ENCODE measurements around the gene SCN8A. TPM values are rescaled to one million over a fixed set of nuclear protein-coding genes. Genes with fewer than 3 reads are reported as not detected.
"Not testable (repeated sequence)": the region's sequence is repeated elsewhere in the genome, so short reads cannot be mapped to it uniquely, and the experiment has no call there.

SCN8A gene
- total and polyA plus RNA-seq, 4 donors: 11.4 to 80.2 (median 19.2) TPM

DNA sequence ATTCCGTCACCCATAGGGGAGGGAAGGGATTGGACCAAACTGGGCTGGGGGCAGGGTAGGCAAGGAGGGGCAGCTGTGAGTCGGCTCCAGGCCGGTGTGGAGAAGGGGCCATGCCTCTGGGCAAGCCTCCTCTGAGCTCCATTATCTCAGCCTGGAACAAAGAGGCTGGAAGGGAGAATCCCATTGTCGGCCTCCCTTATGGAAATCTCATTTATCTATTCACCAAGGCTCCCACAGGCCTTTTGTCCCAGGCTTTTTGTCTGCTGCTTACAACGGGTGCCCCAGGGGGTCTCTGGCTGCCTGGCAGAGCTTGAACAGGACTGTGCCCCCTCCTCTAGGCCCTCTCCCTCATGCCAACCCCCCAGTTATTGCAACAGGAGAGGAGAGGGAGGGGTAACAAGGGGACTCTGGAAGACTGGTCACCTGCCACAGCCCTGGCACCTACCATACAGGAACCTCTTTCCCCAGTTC lies 238.0 kb downstream of the SCN8A start:
- Histone ChIP-seq H3K9me3 (ENCODE audit: control insufficient read depth, insufficient read depth, low read length) (no peaks in the 10 kb centered on the region), H3K4me1 (ENCODE audit: control insufficient read depth, insufficient read depth, low read length) (peaks cover 12% of the 10 kb centered on the region), H3K36me3 (ENCODE audit: control insufficient read depth, insufficient read depth, low read length) (no peaks in the 10 kb centered on the region), H3K27ac (ENCODE audit: low read depth, low read length) (no peak overlapping the region), H3K27me3 (ENCODE audit: control insufficient read depth, insufficient read depth, low read length) (no peaks in the 10 kb centered on the region), H3K4me3 (ENCODE audit: low read depth, low read length) (no peak overlapping the region)
- peak in 1 of 6 donors; percentile 68 for DNase-seq (ENCODE audit: low read depth in 4 of 6, low spot score in 6 of 6)
- WGBS (ENCODE audit: insufficient coverage): 25% methylated on average over 1 of the region's 5 CpGs

DNA sequence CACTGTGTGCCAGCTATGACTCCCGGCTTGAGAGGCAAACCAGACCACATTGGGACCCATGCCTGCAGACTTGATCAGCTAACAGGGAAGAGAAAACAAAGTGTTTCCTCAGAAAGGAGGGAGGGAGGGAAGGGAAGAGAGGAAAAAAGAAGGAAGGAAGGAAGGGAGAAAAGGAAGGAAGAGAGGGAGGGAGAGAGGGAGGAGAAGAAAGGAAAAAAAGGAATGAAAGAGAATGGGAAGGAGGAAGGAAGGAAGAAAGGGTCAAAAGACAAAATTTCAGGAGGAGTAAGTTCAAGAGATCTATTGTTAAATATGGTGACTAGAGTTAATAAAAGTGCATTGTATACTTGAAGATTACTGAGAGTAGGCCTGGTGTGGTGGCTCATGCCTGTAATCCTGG lies 238.6 kb downstream of the SCN8A start:
- Histone ChIP-seq H3K4me1 (ENCODE audit: control insufficient read depth, insufficient read depth, low read length) (peaks cover 15% of the 10 kb centered on the region), H3K27me3 (ENCODE audit: control insufficient read depth, insufficient read depth, low read length) (no peaks in the 10 kb centered on the region), H3K36me3 (ENCODE audit: control insufficient read depth, insufficient read depth, low read length) (peaks cover 3% of the 10 kb centered on the region), H3K4me3 (ENCODE audit: low read depth, low read length) (no peak overlapping the region), H3K9me3 (ENCODE audit: control insufficient read depth, insufficient read depth, low read length) (no peaks in the 10 kb centered on the region), H3K27ac (ENCODE audit: low read depth, low read length) (no peak overlapping the region)
- WGBS (ENCODE audit: insufficient coverage): 43% methylated on average over 1 of the region's 1 CpG
- no peak for DNase-seq (ENCODE audit: low read depth in 4 of 6, low spot score in 6 of 6)

DNA sequence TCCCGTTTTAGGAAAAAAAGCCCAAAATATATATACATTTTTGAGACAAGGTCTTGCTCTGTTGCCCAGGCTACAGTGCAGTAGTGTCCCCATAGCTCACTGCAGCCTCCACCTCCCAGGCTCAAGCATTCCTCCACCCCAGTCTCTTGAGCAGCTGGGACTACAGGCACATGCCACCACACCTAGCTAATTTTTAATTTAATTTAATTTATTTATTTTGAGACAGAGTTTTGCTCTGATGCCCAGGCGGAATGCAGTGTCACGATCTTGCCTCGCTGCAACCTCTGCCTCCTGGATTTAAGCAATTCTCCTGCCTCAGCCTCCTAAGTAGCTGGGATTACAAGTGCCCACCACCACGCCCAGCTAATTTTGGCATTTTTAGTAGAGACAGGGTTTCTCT lies 240.8 kb downstream of the SCN8A start:
- not testable (repeated sequence) for H3K27me3 ChIP-seq (ENCODE audit: control insufficient read depth, insufficient read depth, low read length); DNase-seq (ENCODE audit: low read depth in 4 of 6, low spot score in 6 of 6); H3K4me3 ChIP-seq (ENCODE audit: low read depth, low read length); H3K27ac ChIP-seq (ENCODE audit: low read depth, low read length); H3K9me3 ChIP-seq (ENCODE audit: control insufficient read depth, insufficient read depth, low read length); H3K36me3 ChIP-seq (ENCODE audit: control insufficient read depth, insufficient read depth, low read length)
- WGBS (ENCODE audit: insufficient coverage): 90% methylated on average over 4 of the region's 5 CpGs
- peaks cover 19% of the 10 kb centered on the region for H3K4me1 ChIP-seq (ENCODE audit: control insufficient read depth, insufficient read depth, low read length)

DNA sequence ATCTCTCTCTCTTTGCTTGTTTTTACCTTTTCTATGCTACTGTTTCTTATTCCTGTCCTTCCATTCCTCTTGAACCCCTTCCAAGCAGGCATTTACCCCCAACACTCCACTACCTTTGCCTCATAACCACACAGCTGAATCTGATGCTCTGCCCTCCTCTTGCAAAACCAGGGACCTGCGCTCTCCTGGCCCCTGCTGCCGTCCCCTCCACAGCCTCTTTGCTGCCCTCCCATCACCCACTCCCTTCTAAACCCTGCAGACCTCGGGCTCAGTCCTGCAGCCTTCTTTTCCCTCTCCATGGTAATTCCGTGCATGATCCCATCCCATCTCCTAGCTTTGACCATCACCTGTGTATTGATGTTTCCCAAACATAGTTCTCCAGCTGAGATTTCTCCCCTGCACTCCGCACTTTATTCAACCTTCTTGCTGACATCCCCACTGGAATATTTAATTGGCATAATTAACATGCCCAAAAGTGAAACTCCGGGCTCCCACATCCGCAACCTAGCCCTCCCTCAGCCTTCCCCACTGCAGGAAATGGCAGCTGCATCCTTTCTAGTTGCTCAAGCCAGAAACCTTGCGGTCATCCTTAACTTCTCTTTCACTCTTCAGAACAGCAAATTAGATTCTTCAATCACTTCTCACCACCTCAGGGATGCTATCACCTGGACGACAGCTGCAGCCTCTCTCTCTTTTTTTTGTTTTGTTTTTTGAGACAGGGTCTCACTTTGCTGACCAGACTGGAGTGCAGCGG lies 241.5 kb downstream of the SCN8A start:
- WGBS (ENCODE audit: insufficient coverage): 55% methylated on average over 10 of the region's 10 CpGs
- no peak overlapping the region for H3K4me3 ChIP-seq (ENCODE audit: low read depth, low read length)
- H3K27me3 ChIP-seq (ENCODE audit: control insufficient read depth, insufficient read depth, low read length): no peaks in the 10 kb centered on the region
- peaks cover 3% of the 10 kb centered on the region for H3K36me3 ChIP-seq (ENCODE audit: control insufficient read depth, insufficient read depth, low read length)
- H3K27ac ChIP-seq (ENCODE audit: low read depth, low read length): no peak overlapping the region
- peaks cover 26% of the 10 kb centered on the region for H3K4me1 ChIP-seq (ENCODE audit: control insufficient read depth, insufficient read depth, low read length)
- H3K9me3 ChIP-seq (ENCODE audit: control insufficient read depth, insufficient read depth, low read length): no peaks in the 10 kb centered on the region
- no peak for DNase-seq (ENCODE audit: low read depth in 4 of 6, low spot score in 6 of 6)

DNA sequence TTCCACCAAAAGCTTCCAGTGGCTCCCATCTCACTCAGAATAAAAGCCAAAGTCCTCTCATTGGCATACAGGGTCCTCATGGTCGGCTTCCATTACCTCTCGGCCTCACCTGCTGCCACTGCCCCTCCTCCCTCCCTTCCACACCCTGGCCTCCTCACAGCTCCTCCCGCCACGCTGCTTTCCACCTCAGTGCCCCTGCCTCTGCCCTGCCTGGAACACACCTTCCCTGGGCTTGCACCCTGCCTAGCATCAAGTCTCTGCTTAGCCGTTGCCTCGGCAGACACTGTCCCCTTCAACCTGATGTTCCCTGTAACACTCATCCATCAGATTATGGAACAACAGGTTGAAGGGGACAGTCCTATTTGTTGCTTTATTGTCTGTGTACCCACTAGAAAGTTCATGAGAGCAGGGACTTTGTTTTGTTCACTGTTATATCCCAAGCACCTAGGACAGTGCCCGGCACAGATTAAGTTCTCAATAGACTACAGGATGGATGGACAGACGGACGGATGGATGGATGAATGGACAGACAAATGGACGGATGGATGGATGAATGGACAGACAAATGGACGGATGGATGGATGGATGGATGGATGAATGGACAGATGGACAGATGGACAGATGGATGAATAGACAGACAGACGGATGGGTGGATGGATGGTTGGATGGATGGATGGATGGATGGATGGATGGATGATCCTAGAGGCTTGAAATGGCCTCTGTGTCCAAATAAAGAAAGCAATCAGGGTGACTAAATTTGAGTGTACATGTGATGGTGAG lies 242.6 kb downstream of the SCN8A start:
- Histone ChIP-seq H3K4me1 (ENCODE audit: control insufficient read depth, insufficient read depth, low read length) (peaks cover 36% of the 10 kb centered on the region), H3K27me3 (ENCODE audit: control insufficient read depth, insufficient read depth, low read length) (no peaks in the 10 kb centered on the region)

DNA sequence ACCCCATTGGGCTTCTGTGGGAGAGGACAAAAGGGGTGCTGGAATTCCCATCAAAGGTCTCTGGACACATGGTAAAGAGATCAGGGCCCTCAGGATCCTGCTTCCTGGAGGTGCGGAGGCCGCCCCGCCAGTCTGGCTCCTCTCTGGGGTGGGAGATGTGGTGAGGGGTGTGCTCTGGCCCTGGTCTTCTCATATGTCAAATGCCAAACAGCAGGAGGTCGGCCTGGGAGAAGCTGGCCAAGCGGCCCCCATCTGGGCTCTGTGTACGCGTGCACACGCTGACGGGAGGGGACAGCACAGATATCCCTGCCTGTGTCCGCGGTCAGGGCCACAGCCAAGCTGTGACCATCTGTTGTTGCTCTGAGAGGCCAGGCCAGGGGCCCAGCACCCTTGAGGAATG lies 243.4 kb downstream of the SCN8A start:
- no peaks in the 10 kb centered on the region for H3K27me3 ChIP-seq (ENCODE audit: control insufficient read depth, insufficient read depth, low read length)
- H3K36me3 ChIP-seq (ENCODE audit: control insufficient read depth, insufficient read depth, low read length): peaks cover 3% of the 10 kb centered on the region
- H3K4me3 ChIP-seq (ENCODE audit: low read depth, low read length): no peak overlapping the region
- 72% methylated on average over 8 of the region's 11 CpGs for WGBS (ENCODE audit: insufficient coverage)
- H3K4me1 ChIP-seq (ENCODE audit: control insufficient read depth, insufficient read depth, low read length): peaks cover 33% of the 10 kb centered on the region
- H3K27ac ChIP-seq (ENCODE audit: low read depth, low read length): no peak overlapping the region
- H3K9me3 ChIP-seq (ENCODE audit: control insufficient read depth, insufficient read depth, low read length): no peaks in the 10 kb centered on the region
- DNase-seq (ENCODE audit: low read depth in 4 of 6, low spot score in 6 of 6): no peak

More for the DNA sequence above, 242.6 kb downstream of the SCN8A start:
- no peak for DNase-seq (ENCODE audit: low read depth in 4 of 6, low spot score in 6 of 6)
- 80% methylated on average over 12 of the region's 12 CpGs for WGBS (ENCODE audit: insufficient coverage)
- Histone ChIP-seq H3K4me3 (ENCODE audit: low read depth, low read length) (no peak overlapping the region), H3K9me3 (ENCODE audit: control insufficient read depth, insufficient read depth, low read length) (no peaks in the 10 kb centered on the region), H3K27ac (ENCODE audit: low read depth, low read length) (no peak overlapping the region), H3K36me3 (ENCODE audit: control insufficient read depth, insufficient read depth, low read length) (peaks cover 3% of the 10 kb centered on the region)

DNA sequence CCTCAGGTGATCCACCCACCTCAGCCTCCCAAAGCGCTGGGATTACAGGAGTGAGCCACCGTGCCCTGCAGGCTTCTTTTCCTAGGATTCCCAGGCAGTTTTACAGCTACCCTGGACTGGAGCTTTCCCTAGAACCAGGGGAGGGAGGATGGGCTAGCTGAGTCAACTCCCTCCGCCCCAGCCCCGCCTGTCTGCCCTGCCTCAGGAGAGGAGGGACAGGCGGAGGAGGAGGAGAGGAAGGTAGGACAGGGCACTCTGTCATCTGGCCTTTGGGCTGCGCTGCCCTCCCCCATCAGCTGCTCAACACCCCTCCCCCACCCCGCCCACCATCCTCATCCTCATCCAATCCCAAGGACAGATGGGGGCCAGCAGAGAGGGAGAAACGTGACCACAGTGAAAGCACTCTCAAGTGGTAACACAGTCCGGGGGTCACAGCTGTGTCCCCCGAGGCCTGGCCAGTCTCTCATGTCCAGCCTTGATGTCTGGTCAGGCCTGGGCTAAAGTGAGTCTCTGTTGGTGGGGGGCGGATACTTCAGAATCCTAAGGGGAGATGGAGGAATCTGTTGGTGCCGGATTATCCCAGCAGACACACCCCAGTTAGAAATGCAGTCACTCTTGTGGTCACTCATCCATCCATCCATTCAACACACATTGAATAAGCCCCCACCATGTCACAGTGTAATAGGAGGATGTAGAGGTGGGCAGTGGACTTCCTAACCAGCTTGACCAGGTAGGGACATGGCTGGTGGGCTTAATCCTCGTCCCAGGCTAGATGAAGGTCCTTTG lies 245.2 kb downstream of the SCN8A start:
- DNase-seq (ENCODE audit: low read depth in 4 of 6, low spot score in 6 of 6): no peak
- no peaks in the 10 kb centered on the region for H3K27me3 ChIP-seq (ENCODE audit: control insufficient read depth, insufficient read depth, low read length)
- H3K4me1 ChIP-seq (ENCODE audit: control insufficient read depth, insufficient read depth, low read length): peaks cover 47% of the 10 kb centered on the region
- WGBS (ENCODE audit: insufficient coverage): 66% methylated on average over 3 of the region's 13 CpGs
- no peaks in the 10 kb centered on the region for H3K9me3 ChIP-seq (ENCODE audit: control insufficient read depth, insufficient read depth, low read length)
- H3K4me3 ChIP-seq (ENCODE audit: low read depth, low read length): no peak overlapping the region
- H3K27ac ChIP-seq (ENCODE audit: low read depth, low read length): no peak overlapping the region
- H3K36me3 ChIP-seq (ENCODE audit: control insufficient read depth, insufficient read depth, low read length): peaks cover 9% of the 10 kb centered on the region

DNA sequence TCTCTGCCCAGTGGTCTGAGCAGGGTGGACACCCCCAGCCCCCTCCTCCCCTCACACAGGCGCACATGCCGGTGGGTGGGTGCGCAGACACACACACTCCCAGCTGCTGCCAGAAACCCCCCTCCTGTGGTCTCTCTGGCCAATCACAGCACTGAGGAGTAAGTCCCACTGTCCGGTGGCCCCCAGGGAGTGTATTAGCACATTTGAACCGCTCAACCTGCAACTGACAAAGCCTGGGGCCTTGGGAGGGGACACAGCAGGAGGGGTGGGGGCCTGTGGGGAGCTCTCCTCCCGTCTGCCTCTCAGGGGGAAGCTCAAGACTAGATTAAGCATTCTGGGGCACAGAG lies 245.8 kb downstream of the SCN8A start:
- Histone ChIP-seq H3K9me3 (ENCODE audit: control insufficient read depth, insufficient read depth, low read length) (no peaks in the 10 kb centered on the region), H3K4me1 (ENCODE audit: control insufficient read depth, insufficient read depth, low read length) (peaks cover 53% of the 10 kb centered on the region), H3K27ac (ENCODE audit: low read depth, low read length) (no peak overlapping the region), H3K4me3 (ENCODE audit: low read depth, low read length) (no peak overlapping the region), H3K36me3 (ENCODE audit: control insufficient read depth, insufficient read depth, low read length) (peaks cover 9% of the 10 kb centered on the region), H3K27me3 (ENCODE audit: control insufficient read depth, insufficient read depth, low read length) (no peaks in the 10 kb centered on the region)
- WGBS (ENCODE audit: insufficient coverage): 28% methylated on average over 5 of the region's 6 CpGs
- no peak for DNase-seq (ENCODE audit: low read depth in 4 of 6, low spot score in 6 of 6)

DNA sequence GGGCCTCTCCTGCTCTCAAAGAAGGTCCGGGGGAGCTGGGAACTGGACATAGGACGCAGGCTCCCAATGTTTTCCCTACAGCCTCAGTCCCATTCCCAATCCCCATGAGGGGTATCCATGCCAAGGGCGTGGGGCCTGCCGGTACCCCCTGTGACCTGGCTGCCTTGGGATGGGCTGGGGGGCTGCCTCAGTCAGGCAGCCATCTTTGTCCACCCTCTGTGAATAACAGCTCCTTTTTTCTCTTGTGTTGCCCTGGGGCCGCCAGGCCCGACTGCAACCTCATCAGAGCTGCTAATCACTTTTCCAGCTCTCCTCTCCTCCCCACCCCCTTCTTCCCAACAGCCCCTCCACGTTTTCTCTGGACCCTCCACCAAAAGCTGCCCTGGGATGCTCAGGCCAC lies 246.3 kb downstream of the SCN8A start:
- Histone ChIP-seq H3K4me1 (ENCODE audit: control insufficient read depth, insufficient read depth, low read length) (peaks cover 58% of the 10 kb centered on the region), H3K27ac (ENCODE audit: low read depth, low read length) (no peak overlapping the region), H3K27me3 (ENCODE audit: control insufficient read depth, insufficient read depth, low read length) (no peaks in the 10 kb centered on the region), H3K4me3 (ENCODE audit: low read depth, low read length) (no peak overlapping the region), H3K36me3 (ENCODE audit: control insufficient read depth, insufficient read depth, low read length) (peaks cover 9% of the 10 kb centered on the region), H3K9me3 (ENCODE audit: control insufficient read depth, insufficient read depth, low read length) (no peaks in the 10 kb centered on the region)
- no peak for DNase-seq (ENCODE audit: low read depth in 4 of 6, low spot score in 6 of 6)
- whole genome bisulfite sequencing (ENCODE audit: insufficient coverage): 42% methylated on average over 7 of the region's 7 CpGs

All from spinal cord (tissue), 10 donors.